ENCODE results near the gene MSI2.
A peak's percentile ranks its signal among the peaks of the same experiment; 100 is the strongest.

The MSI2 gene

DNA sequence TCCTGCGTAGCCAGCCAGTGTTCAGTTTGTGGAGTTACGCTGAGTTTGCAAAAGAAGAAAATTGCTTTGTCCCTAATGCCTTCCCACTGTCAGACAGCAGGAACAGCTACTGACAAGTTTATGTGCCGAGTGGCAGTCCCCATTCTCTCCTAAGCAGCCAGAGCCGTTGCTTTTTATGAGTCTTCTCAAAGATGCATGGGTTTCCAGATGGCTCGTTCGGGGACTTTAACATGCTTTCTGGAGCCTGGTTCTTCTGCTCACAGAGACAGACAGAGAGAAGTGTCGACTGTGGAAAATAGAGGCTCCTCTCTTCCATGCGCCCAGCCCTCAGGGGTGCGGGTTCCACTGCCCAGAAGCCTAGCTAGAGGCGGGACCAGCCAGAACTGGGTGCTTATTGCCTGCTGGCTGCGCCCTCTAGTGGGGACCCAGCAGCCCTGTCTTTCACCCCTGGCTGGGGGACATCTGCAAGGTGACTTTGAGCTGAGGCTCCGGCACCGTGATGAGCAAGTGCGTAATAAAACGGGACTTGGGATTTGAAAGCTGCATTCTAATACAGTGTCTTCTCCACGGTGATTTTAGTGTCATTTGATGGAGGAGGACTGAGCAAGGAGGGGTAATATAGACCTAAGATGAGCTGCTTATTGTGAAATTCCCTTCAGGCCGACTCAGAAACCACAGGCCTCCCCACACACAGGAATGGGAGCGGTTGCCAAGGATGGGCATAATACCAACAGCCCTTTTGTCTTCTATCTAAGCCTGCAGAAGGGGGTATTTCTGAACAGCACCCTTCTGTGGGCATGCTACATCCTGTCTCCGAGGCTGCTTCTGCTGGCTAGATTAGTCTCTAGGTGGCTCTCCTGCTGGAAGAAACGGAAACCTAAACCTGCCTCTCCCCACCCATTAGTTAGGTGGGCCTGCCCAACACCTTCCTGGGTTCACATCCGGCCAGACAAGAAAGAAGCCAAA lies 415.6 kb downstream of the MSI2 start:
- peak; percentile 81 for DNase-seq (ENCODE audit: low read depth)
- TF ChIP-seq, protein P1, sequence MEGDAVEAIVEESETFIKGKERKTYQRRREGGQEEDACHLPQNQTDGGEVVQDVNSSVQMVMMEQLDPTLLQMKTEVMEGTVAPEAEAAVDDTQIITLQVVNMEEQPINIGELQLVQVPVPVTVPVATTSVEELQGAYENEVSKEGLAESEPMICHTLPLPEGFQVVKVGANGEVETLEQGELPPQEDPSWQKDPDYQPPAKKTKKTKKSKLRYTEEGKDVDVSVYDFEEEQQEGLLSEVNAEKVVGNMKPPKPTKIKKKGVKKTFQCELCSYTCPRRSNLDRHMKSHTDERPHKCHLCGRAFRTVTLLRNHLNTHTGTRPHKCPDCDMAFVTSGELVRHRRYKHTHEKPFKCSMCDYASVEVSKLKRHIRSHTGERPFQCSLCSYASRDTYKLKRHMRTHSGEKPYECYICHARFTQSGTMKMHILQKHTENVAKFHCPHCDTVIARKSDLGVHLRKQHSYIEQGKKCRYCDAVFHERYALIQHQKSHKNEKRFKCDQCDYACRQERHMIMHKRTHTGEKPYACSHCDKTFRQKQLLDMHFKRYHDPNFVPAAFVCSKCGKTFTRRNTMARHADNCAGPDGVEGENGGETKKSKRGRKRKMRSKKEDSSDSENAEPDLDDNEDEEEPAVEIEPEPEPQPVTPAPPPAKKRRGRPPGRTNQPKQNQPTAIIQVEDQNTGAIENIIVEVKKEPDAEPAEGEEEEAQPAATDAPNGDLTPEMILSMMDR (conservative IDR thresholded peaks at IDR 0.05; ENCODE audit: low read depth, low read length): peak; percentile 99
- no peak overlapping the region for H3K4me3 ChIP-seq (ENCODE audit: low read depth, low read length)

DNA sequence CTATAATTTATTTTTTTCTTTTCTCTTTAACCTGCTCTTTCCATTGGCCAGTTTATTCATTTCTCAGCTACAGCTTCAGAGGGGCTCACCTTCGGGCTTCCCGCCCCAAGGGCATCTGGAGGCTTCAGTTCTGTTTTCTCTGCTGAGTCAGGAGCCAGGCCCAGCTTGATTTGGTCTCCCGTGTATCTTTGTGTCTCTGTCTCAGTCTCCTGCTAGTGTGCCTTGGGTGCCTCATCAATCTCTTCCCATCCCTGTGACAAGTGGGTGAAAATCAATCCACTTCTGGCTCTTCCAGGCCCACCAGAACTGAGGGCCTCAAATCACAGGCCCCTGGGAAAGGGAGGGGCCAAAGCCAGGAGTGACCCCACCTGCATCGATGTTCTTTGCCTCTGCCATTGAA lies 416.6 kb downstream of the MSI2 start:
- no peak overlapping the region for H3K4me3 ChIP-seq (ENCODE audit: low read depth, low read length)
- TF ChIP-seq, protein P1 (conservative IDR thresholded peaks at IDR 0.05; ENCODE audit: low read depth, low read length): no peak
- DNase-seq (ENCODE audit: low read depth): no peak

DNA sequence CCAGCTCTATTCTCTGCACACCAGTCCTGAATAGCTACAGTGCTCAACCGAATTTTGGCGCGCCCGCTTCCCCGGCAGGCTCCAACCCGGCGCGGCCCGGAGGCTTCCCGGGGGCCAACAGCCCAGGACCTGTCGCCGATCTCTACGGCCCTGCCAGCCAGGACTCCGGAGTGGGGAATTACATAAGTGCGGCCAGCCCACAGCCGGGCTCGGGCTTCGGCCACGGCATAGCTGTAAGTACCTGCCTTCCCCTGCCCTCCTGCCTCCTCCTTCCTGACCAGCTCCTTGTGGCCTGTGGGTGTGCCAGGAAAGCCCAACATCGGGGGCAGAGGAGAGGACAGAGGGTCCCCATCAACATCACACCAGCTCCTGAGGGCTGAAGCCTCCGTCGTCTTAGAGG lies 418.6 kb downstream of the MSI2 start:
- H3K4me3 ChIP-seq (ENCODE audit: low read depth, low read length): no peak overlapping the region
- no peak for DNase-seq (ENCODE audit: low read depth)
- TF ChIP-seq, protein P1 (conservative IDR thresholded peaks at IDR 0.05; ENCODE audit: low read depth, low read length): no peak

DNA sequence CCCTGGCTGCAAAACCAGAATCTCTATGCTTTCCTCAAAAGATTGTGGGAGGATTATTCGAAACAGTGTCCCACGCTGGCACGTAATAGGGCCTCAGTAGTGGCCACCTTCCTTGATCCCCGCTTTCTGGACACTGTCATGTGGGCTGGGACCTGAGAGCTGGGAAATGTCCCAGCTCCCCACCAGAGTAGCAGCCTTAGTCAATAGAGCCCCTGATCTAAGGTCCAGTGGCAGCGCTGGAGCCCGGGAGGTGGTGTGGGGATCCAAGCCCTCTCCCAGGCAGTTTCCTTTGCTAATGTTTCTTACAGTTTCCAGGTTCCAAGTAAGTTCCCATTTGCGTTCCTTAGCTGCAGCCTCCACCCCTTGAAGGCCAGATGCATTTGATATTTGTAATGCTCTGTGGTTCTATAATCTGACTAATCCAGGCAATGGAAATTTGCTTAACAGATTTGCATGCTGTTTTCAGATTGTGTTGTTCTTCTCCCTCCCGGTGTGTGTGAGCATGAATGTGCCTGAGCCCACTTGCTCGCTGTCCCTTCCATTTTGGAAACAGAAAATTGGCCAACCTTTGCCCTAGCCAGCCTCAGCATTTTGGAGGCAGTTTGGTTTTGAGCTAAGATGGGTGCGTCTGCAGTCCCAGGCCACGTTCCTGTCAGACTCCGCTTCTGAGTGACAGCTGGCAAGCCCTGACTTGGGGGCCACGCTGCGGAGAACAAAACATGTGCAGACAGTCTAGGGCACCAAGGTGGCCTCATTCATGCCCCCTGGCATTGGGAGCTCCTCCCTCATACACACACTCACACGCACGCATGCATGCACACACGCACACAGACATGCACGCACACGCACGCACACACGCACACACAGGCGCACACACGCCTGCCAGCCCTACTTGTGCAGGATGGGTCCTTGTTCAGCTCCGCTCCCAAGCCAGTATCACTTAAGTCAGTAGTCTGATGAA lies 419.4 kb downstream of the MSI2 start:
- TF ChIP-seq, protein P1 (conservative IDR thresholded peaks at IDR 0.05; ENCODE audit: low read depth, low read length): no peak
- no peak overlapping the region for H3K4me3 ChIP-seq (ENCODE audit: low read depth, low read length)

DNA sequence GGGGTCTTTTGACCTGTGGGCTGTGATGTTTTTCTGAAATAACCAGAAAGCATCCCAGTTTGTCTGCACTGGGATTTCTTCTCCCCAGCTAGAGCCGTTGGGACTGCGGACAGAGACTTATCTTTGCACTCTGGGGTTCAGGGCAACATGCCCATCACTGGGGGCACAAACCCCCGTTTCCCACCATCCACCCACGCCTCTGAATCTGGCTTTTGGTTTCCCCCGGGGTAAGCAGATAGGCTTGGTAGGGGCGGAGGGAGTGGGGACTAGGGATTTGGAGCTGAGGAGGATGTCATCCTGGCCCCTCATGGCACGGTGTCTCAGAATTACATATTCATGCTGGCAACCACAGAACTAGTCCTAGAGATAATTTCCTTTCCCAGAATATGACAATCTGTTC lies 420.2 kb downstream of the MSI2 start:
- TF ChIP-seq, protein P1 (conservative IDR thresholded peaks at IDR 0.05; ENCODE audit: low read depth, low read length): no peak
- no peak overlapping the region for H3K4me3 ChIP-seq (ENCODE audit: low read depth, low read length)
- DNase-seq (ENCODE audit: low read depth): no peak

More for the DNA sequence above, 419.4 kb downstream of the MSI2 start:
- DNase-seq (ENCODE audit: low read depth): no peak

DNA sequence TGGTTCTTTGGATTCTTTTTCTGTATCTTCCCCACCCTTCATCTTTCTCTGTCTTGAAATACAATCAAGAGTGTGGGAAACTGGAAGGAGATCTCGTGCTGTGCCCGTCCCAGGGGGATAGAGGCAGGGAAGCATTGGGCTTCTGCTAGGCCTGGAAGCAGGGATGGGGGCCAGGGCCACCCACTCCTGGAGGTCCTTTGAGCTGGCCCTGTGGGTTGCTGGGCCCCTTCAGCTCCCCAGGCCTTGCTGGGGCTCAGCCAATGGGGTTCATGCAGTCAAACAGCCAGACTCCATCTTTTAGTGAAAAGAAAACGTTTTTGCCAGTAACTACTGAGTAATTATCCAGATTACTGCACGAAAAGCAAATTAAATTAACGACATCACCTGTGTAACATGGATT lies 421.0 kb downstream of the MSI2 start:
- DNase-seq (ENCODE audit: low read depth): no peak
- TF ChIP-seq, protein P1 (conservative IDR thresholded peaks at IDR 0.05; ENCODE audit: low read depth, low read length): no peak

More for the DNA sequence above, 421.0 kb downstream of the MSI2 start:
- H3K4me3 ChIP-seq (ENCODE audit: low read depth, low read length): no peak overlapping the region

All from choroid plexus epithelial cell (primary cell).